ENCODE measurements around the gene THSD4.

DNA sequence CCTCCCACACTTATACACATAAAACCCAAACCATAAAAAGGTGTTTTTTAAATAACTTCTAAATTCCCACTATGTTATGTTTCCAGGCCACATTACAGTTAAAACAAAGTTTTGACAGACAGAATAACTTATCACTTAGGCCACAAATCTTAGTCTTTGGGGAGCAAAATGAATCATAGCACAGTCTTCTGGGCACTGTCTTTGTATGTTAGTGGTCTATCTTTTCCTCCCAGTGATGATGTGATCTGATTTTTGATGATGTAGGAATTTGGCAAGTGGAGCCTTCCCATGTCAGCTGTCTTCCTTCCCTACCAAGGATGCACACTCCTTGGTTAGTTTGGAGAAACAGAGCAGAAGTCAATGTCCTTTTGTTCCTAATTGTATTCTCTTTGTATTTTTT is 67.3 kb downstream of the THSD4 start:
- TF ChIP-seq, protein P1, sequence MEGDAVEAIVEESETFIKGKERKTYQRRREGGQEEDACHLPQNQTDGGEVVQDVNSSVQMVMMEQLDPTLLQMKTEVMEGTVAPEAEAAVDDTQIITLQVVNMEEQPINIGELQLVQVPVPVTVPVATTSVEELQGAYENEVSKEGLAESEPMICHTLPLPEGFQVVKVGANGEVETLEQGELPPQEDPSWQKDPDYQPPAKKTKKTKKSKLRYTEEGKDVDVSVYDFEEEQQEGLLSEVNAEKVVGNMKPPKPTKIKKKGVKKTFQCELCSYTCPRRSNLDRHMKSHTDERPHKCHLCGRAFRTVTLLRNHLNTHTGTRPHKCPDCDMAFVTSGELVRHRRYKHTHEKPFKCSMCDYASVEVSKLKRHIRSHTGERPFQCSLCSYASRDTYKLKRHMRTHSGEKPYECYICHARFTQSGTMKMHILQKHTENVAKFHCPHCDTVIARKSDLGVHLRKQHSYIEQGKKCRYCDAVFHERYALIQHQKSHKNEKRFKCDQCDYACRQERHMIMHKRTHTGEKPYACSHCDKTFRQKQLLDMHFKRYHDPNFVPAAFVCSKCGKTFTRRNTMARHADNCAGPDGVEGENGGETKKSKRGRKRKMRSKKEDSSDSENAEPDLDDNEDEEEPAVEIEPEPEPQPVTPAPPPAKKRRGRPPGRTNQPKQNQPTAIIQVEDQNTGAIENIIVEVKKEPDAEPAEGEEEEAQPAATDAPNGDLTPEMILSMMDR (IDR thresholded peaks at IDR 0.05; ENCODE audit: low read depth, low read length), result no peak
- TF ChIP-seq EZH2phosphoT487 (IDR thresholded peaks at IDR 0.05; ENCODE audit: low read depth), result no peak

Data from OCI-LY3 (cell line).